NCI-H2107 (cell line): Measurements from ENCODE around the gene GPR158.
A peak's percentile ranks its signal among the peaks of the same experiment; 100 is the strongest.

Experiments
- DNase-seq: peaks from one replicate; lab custom pipeline; 2025; lab: John Stamatoyannopoulos, UW

GPR158 gene

GRCh38 chr10:25393621-25394020, 218.8 kb downstream of the GPR158 start:
- DNase-seq, result no peak

GRCh38 chr10:25398680-25399079, 223.9 kb downstream of the GPR158 start:
- DNase-seq, result no peak

GRCh38 chr10:25405871-25406270, 231.1 kb downstream of the GPR158 start:
- no peak for DNase-seq

GRCh38 chr10:25417611-25418010, 242.8 kb downstream of the GPR158 start:
- no peak for DNase-seq

- no peak for DNase-seq
Measured at GRCh38 chr10:25425776-25426175, 251.0 kb downstream of the GPR158 start.

- no peak for DNase-seq
Measured at GRCh38 chr10:25436431-25436830, 261.6 kb downstream of the GPR158 start.

- no peak for DNase-seq
Measured at GRCh38 chr10:25441270-25441669, 266.5 kb downstream of the GPR158 start.

GRCh38 chr10:25444266-25444665, 269.5 kb downstream of the GPR158 start:
- DNase-seq, result no peak

GRCh38 chr10:25451401-25451800, 276.6 kb downstream of the GPR158 start:
- no peak for DNase-seq

- DNase-seq, result no peak
Measured at GRCh38 chr10:25453619-25454018, 278.8 kb downstream of the GPR158 start.

GRCh38 chr10:25455980-25456567, 281.3 kb downstream of the GPR158 start:
- no peak for DNase-seq

- no peak for DNase-seq
Measured at GRCh38 chr10:25457552-25457951, 282.8 kb downstream of the GPR158 start.

GRCh38 chr10:25465582-25466372, 291.0 kb downstream of the GPR158 start:
- peak; percentile 2 for DNase-seq

GRCh38 chr10:25467881-25468280, 293.1 kb downstream of the GPR158 start:
- no peak for DNase-seq

GRCh38 chr10:25481467-25481866, 306.7 kb downstream of the GPR158 start:
- no peak for DNase-seq

GRCh38 chr10:25483999-25484398, 309.2 kb downstream of the GPR158 start:
- DNase-seq, result no peak

GRCh38 chr10:25487266-25487665, 312.5 kb downstream of the GPR158 start:
- DNase-seq, result no peak

GRCh38 chr10:25492040-25492439, 317.2 kb downstream of the GPR158 start:
- no peak for DNase-seq

- no peak for DNase-seq
Measured at GRCh38 chr10:25492680-25493079, 317.9 kb downstream of the GPR158 start.

GRCh38 chr10:25493122-25493893, 318.5 kb downstream of the GPR158 start:
- DNase-seq, result no peak

GRCh38 chr10:25497246-25497645, 322.4 kb downstream of the GPR158 start:
- DNase-seq, result no peak

- DNase-seq, result no peak
Measured at GRCh38 chr10:25498645-25499044, 323.8 kb downstream of the GPR158 start.

- no peak for DNase-seq
Measured at GRCh38 chr10:25501912-25502311, 327.1 kb downstream of the GPR158 start.
